Measurements from ENCODE around the gene TMEM54. TPM values are rescaled to one million over a fixed set of nuclear protein-coding genes. Genes with fewer than 3 reads are reported as not detected.

Gene TMEM54
- total and polyA plus RNA-seq, 2 of the 13 experiments (the other 11 are each of a cell fraction or from before 2014, with no cell fraction given) = 2.5 to 2.9 TPM

GRCh38 chr1:32871364-32872191 is 29.6 kb downstream of the TMEM54 start:
- Histone ChIP-seq H3K79me2 (ENCODE audit: insufficient read depth, low read length) (no peaks in the 10 kb centered on the region), H3K9ac (ENCODE audit: insufficient read depth, low read depth, low read length) (peak overlapping the region; percentile 34; the same call in 1 of the 2 replicates), H3K27ac (ENCODE audit: extremely low read length, insufficient read depth, low read length) (no peak overlapping the region), H4K20me1 (ENCODE audit: insufficient read depth, low read length) (peaks cover 5% of the 10 kb centered on the region), H3K27me3 (ENCODE audit: control insufficient read depth in 1 of 2, insufficient read depth in 2 of 2, low read length in 2 of 2) (peaks cover 0 to 19% of the 10 kb centered on the region in 2 experiments; a peak in 3 of 5 replicates), H3K9me3 (ENCODE audit: low read length) (no peaks in the 10 kb centered on the region), H3K4me1 (ENCODE audit: insufficient read depth, low read length) (peaks cover 32% of the 10 kb centered on the region), H2AFZ (ENCODE audit: low read length) (peak overlapping the region; percentile 42), H3K36me3 (replicated peaks in 1 of 2; ENCODE audit: control insufficient read depth in 1 of 2, insufficient read depth in 2 of 2, low read length in 2 of 2) (no peaks in the 10 kb centered on the region), H3K4me3 (replicated peaks in 1 of 3; ENCODE audit: insufficient read depth in 1 of 3, low read depth in 2 of 3, low read length in 3 of 3) (peak overlapping the region; percentile 58 to 78 (median 59); a peak in 5 of 6 replicates), H3K4me2 (ENCODE audit: low read depth, low read length) (peak overlapping the region; percentile 97)
- intact Hi-C loops (cut with micrococcal nuclease; ENCODE audit: unreplicated experiment) (loop anchor here (5.0 to 10.0 kb wide), 3 partner anchors 54 to 349 kb away; partner anchors contain the start of genes S100PBP and YARS1), in situ Hi-C loops (cut with HindIII; ENCODE audit: extremely low pct_ligation_motif_present, low pct_unique_long_range_greater_than_20kb) (loop anchor here (10.0 kb wide), 1 partner anchor 47 kb away; no protein-coding TSS in a partner anchor)
- ChIA-PET CTCF (ENCODE audit: low intra/inter-chr PET ratio, low total read pairs) (interaction anchor here (1.2 kb wide), 1 partner anchor 54 kb away, joined by 3 read pairs; no protein-coding TSS in a partner anchor), POLR2A (no interaction called here)
- ATAC-seq = peak; percentile 15
- TF ChIP-seq AGO1 (IDR thresholded peaks at IDR 0.05; ENCODE audit: low read depth, low read length, poor library complexity, severe bottlenecking) = no peak
- TF ChIP-seq ZNF605 (CRISPR knock-in tag; IDR thresholded peaks at IDR 0.05) = no peak
- TF ChIP-seq, protein P1, sequence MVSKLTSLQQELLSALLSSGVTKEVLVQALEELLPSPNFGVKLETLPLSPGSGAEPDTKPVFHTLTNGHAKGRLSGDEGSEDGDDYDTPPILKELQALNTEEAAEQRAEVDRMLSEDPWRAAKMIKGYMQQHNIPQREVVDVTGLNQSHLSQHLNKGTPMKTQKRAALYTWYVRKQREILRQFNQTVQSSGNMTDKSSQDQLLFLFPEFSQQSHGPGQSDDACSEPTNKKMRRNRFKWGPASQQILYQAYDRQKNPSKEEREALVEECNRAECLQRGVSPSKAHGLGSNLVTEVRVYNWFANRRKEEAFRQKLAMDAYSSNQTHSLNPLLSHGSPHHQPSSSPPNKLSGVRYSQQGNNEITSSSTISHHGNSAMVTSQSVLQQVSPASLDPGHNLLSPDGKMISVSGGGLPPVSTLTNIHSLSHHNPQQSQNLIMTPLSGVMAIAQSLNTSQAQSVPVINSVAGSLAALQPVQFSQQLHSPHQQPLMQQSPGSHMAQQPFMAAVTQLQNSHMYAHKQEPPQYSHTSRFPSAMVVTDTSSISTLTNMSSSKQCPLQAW (CRISPR knock-in tag; IDR thresholded peaks at IDR 0.05) = no peak
- 0 out of 2 replicates have a peak, but pooled peaks have one; percentile 36 for TF ChIP-seq EZH2 (conservative IDR thresholded peaks at IDR 0.05; ENCODE audit: low read depth, low read length)
- no peak for TF ChIP-seq TARDBP (CRISPR knock-in tag; IDR thresholded peaks at IDR 0.05)
- TF ChIP-seq ARID4A (CRISPR knock-in tag; IDR thresholded peaks at IDR 0.05; ENCODE audit: borderline replicate concordance) = 0 out of 2 replicates have a peak, but pooled peaks have one; percentile 27
- no peak for TF ChIP-seq KAT8 (CRISPR knock-in tag; IDR thresholded peaks at IDR 0.05)
- DNase-seq (ENCODE audit: low spot score) = no peak
- no TSS peak for BruUV-seq (replicated peaks)
- FAIRE-seq = no peak
- 24% methylated on average over 8 of the region's 13 CpGs for WGBS (ENCODE audit: low lambda C conversion rate)
